Activated CD8-positive, alpha-beta memory T cell treated with anti-CD3 and anti-CD28 coated beads, Interleukin-2, amount 50 U/mL, for 1 hour (primary cell): ENCODE results near the gene RAB39B.

Source experiments
- DNase-seq: peaks from one replicate; pipeline ENCODE4 v3.0.0-alpha.2; 2020; ENCODE audit errors: extremely low read depth

Gene RAB39B

DNA sequence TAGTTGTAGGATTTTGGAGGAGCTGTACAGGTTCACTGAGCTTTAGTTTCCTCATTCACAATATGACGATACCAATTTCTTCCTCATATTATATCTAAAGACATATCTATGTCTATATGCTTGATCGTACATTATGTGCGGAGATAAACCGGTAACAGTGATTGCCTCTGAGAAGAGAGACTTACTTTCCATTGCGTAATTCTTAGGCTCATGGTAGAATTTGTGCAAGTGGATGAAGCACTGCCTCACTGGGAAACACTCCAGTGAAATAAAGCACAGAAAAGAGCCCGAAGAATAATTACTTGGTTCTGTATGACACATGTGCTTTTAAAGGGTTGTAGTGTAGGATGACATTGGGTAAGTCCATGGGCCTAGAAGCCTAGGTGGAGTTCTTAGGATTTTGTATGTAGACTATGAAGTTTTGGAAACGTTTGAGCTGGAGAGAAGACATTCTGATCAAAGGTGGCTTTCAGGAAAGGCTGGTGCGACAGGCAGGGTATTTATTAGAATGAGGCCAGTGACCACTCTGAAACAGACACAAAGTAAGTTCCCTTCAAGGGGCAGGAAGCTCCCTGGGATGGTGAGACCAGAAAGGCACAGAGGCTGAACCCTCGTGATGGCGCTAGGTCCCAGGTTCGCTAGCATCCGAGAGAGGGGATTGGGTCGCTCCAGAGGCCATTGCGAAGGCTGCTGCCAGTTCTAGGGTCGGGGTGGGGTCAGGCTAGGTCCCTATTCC lies 48.7 kb downstream of the RAB39B start:
- no peak for DNase-seq

DNA sequence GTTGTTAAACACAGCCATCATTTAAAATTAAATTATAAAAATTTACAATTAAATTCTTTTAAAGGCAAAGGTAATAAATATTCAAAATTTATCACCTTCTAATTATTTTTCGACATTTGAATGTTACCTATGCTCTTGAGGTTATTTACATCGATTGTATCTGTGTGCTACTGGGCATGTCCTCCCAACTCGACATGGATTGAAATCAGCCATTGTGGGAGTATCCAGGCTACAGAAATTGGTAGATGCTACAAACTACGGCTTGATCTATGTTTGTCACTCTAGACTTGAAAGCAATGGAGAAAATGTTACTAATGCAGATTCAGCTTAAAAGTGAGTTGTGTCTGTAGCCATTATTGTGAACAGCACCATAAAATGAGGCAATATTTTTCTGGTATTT lies 50.6 kb downstream of the RAB39B start:
- DNase-seq = no peak

DNA sequence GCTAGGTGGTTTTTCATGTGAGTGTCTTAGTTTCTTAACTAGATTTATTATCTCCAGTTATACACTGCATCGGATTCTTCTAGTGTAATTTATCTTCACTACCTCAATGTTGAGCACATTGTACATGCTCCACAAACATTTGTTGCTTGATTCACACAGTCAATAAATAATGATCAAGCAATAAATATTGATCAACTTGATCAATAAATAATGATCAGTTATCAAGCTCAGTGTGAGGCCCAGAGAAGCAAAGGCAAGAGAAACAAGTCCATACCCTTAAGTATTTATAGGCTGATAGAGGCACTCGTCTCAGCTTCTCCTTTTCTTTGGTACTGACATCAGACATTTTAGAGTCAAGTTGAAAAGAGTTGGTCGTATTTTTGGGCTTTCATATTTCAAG lies 53.1 kb downstream of the RAB39B start:
- no peak for DNase-seq
